CD4-positive, alpha-beta T cell treated with Interleukin-17A for 1 hour (primary cell): ENCODE results near the gene ALK.

Experiments
- DNase-seq: peaks from one replicate; pipeline ENCODE4 v3.0.0-alpha.2; 2020

ALK gene

GRCh38 chr2:29518010-29518409 is 403.4 kb downstream of the ALK start:
- no peak for DNase-seq

GRCh38 chr2:29517413-29517812 is 404.0 kb downstream of the ALK start:
- DNase-seq = no peak

DNA sequence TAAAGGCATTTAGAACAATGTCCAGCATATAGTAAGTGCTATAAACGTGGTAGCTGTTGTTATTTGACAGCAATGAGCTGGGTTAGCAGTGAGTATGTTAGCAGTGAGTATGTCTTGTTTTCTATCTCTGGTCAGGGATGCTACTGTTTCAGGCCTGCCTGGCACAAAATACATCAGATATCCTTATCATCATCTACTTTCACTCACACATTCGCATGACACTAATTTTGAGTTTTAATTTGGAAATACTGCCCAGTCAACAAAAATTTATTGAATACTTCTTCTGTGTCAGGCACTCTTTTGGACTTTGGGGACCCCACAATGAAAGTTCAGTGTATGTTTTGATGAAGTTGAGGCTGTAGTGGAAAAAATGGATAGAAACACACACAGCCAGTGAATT is 404.6 kb downstream of the ALK start:
- DNase-seq = no peak

DNA sequence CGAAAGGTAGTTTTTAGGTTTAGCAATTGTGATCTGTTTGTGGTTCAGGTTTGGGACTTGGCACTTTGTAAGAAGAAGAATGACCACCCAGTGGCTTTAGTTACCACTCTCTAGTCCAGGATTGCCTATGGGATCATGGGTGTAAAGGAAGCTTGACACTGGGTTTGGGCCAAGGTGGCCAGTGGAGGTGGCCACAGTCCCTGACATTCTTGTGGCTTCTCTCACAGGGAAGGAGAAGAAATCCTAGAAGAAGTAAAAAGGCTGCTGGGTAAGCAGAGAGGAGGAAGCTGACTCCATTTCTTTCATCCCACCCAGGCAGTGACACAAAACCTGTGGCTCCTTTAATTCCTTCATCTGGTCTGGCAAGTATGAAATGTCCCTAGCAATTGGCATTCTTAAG is 411.5 kb downstream of the ALK start:
- no peak for DNase-seq

DNA sequence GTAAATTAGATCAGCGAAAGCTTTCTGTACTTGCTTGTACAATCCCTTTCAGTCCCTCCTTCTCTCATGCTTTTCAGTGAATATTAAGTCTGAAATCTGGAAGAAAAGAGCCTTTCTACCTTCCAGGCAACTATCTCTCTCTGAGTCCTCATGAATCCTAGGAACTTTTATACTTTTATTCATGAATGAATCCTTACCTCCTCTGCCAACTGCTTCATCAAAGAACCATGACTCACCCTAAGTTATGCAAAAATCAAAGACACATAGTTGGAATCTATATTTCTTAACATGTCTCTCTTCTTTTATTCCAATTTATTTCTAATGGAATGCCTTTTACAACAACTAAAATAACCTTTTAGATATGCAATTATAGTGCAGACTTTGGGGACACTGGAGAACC is 412.0 kb downstream of the ALK start:
- DNase-seq = no peak

GRCh38 chr2:29504746-29505145 is 416.6 kb downstream of the ALK start:
- no peak for DNase-seq

- no peak for DNase-seq
Observed at GRCh38 chr2:29502460-29502911, 418.9 kb downstream of the ALK start.

GRCh38 chr2:29497375-29497774 is 424.0 kb downstream of the ALK start:
- DNase-seq = no peak

- no peak for DNase-seq
Observed at GRCh38 chr2:29496198-29496597, 425.2 kb downstream of the ALK start.

- DNase-seq = no peak
Observed at GRCh38 chr2:29495536-29496060, 425.8 kb downstream of the ALK start.

GRCh38 chr2:29495068-29495467 is 426.3 kb downstream of the ALK start:
- DNase-seq = no peak

DNA sequence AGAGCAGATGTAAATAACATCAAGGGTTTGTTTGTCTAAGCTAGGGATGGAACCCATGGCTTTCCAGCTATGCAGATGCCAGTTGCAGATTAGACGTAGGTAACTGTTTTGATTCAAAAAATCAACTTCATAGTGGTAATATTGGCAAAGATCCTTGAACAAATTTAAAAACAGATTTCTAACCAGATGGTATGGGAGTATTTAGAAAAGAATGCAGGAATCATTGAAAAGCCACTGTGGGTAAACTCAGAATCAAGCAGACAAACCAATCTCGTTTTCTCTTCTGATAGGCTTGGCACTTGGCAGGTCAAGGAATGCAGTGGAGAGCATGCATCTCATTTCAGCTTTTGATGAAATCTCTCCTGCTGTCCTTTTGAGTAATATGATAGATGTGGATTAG is 428.7 kb downstream of the ALK start:
- DNase-seq = no peak

GRCh38 chr2:29490045-29490444 is 431.3 kb downstream of the ALK start:
- no peak for DNase-seq

DNA sequence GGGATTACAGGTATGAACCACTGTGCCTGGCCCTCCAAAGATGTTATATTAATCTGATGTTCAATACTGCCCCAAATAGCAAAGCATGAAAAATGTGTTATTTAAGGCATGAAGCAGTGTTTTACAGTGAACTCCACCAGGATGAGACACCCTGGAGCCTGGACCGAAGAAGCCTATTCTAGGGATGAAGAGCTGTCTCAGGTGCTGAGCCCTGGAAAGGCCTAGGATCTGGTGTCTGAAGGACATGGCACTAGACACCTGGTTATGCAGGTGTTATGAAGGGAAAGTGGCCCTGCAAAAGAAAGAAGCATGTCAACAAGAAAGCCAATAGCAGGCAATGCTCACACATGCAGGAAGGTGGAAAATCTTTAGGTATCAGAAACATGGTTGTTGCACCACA is 431.8 kb downstream of the ALK start:
- no peak for DNase-seq

- no peak for DNase-seq
Observed at GRCh38 chr2:29487967-29488555, 433.3 kb downstream of the ALK start.

DNA sequence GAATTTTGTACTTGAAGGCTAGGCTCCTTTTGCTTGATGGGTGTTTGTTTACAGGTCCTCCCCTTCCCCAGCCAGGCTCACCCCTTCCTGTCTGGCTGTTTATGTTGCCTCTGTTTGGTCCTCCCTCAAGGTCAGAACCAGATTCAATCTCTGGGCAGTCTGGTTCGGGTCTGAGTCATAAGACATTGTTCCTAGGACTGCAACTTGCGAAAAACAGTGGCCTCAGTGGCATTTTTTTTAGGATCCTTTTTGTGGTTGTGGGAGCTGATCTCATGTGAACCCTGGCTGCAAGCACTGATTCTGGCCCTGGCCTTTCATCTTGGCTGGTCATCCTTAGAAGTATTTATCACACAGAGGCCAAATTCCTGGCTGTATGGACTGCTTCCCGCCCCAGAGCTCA is 435.8 kb downstream of the ALK start:
- no peak for DNase-seq

GRCh38 chr2:29485117-29485516 is 436.3 kb downstream of the ALK start:
- no peak for DNase-seq

- no peak for DNase-seq
Observed at GRCh38 chr2:29482867-29483266, 438.5 kb downstream of the ALK start.

DNA sequence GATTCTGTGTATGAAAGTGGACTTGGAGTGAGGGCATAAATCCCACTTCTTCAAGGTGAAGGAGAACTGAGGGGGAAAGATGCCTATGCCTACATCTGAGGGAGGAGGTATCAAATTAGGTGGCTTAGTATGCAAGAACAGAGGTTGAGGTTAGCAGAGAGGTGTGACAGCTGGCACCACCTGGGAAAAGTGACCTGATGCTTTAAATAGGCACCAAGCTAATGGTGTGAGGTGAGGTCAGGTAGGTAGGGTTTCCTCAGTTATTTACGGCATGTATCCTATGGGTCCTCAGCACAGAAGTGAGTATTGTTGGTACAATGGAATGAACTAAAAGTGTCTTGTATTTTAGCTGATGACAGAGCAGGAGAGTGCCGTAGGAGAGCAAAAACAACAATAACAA is 439.0 kb downstream of the ALK start:
- no peak for DNase-seq

GRCh38 chr2:29481313-29481712 is 440.1 kb downstream of the ALK start:
- DNase-seq = no peak

DNA sequence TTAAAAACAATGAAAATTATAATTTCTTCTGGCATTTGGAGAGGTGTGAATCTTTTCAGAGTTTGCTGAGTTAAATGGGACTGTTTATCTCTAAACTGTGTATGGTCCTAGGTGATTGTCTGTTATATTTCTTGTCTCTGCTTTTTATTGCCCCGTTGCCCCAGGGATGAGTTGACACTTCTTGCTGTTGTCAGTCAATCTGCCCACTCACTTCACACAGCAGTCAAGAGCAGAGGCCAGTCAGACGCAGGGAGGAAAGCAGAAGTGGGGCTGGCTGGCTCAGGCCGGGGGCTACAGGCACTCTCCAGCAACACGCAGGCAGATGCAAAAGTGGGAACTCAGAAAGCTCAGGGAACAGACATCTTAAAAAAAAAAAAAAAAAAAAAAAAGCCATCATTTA is 441.0 kb downstream of the ALK start:
- peak; percentile 1 for DNase-seq

DNA sequence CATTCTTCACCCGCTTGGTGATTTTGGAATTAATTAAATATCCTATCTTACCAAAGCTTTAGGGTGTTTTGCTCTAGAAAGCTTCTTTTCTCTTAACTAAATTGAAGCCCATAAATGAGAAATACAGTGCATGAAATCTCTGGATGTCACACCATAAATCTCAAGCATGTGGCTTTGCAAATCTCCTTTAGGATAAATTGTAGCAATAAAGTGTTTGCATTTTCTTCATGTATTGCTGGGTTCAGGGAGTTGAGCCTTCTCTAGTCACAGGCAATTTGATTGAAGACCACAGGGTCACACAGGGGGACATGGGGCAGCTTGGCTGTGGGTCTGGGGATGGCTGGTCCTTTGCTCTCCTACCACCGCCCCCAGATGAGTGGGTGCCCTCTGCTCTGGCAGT is 442.0 kb downstream of the ALK start:
- DNase-seq = no peak

DNA sequence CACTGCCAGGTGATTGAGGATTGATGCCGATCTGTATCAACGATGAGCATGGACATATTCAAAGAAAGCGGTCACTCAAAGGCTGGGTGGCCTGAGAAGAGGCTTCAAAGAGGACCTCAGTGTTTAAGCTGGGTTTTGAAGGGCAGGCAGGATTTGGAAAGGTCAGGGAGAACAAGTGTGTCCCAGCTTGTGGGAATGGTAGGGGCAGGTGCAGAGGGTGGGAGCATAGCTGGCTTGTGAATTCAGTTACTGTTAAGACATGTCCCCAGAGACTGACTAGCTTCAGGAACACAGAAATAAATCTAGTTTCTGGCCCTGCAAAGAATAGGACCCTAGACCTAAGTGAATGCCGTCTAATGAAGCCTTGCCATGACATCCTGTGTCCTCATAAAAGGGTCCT is 442.7 kb downstream of the ALK start:
- no peak for DNase-seq

DNA sequence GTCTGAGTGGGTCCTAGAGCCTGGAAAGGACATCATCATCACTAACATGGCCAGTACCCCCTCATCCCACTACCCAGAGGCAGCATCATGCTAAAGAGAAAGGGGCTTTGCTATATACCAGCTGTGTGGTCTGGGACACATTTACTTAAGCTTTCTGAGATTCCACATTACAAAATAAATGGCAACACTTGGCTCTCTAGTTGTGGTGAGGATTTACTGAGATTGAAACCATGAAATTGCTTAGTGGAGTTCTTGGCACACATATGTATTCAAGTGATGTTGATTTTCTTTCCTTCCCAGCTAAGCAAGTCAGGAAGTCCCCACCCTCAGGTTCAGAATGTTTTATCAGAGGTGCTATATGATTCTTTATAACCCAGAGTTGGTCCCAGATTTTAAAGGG is 444.2 kb downstream of the ALK start:
- DNase-seq = no peak

DNA sequence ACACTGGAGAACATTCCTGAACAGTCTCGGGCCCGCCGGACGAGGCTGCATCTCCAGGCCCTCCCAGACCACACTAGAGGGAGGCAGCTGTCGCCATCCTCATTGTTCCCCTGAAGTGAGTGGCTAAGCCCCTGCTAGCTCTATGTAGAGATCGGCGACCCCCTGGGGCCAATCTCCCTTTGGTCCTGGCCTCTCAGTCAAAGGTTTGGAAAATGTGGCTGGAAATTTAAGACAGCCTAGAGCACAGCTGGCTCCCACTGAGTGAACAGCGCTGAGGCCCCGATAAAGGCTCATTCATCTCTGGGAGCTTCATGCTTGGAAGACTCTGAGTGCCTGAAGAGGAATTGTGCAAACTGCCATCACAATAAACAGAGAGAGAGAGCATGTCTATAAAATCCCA is 445.9 kb downstream of the ALK start:
- DNase-seq = no peak

- DNase-seq = no peak
Observed at GRCh38 chr2:29469961-29470360, 451.4 kb downstream of the ALK start.
